G401 (cell line): ENCODE measurements around the gene TBCB. TPM values are rescaled to one million over a fixed set of nuclear protein-coding genes. Genes with fewer than 3 reads are reported as not detected.
"Not testable (repeated sequence)": the region's sequence is repeated elsewhere in the genome, so short reads cannot be mapped to it uniquely, and the experiment has no call there.

Source experiments
- DNase-seq: peaks from one replicate; pipeline ENCODE4 v3.0.0-alpha.2; 2015; ENCODE audit warnings: low spot score
- in situ Hi-C: cut with HindIII; loops from 2 replicates; pipeline ENCODE4 v1.10.0; 2016; ENCODE audit warnings: low sequenced_read_pairs, mixed read lengths
- total RNA-seq: library from RNA; depleted of rRNA; stranded (reverse); fragments of >200 nt; shearing (Covaris generic); gene quantifications from 2 replicates; pipeline ENCODE4 v1.2.3, GENCODE V29; 2014; rRNA removed

Gene TBCB
- total RNA-seq: 314 and 477 TPM in 2 replicates

GRCh38 chr19:36115453-36116343 lies at the start of gene TBCB:
TSS of gene TBCB (plus strand) at chr19:36115468. CDS start at chr19:36115561, 93 bp downstream.
- in situ Hi-C loops: no loop called here

GRCh38 chr19:36067681-36068080 lies 47.6 kb upstream of the TBCB start:
- in situ Hi-C loops: no loop called here
- no peak for DNase-seq

More at GRCh38 chr19:36115453-36116343, at the start of gene TBCB:
- no peak for DNase-seq

DNA sequence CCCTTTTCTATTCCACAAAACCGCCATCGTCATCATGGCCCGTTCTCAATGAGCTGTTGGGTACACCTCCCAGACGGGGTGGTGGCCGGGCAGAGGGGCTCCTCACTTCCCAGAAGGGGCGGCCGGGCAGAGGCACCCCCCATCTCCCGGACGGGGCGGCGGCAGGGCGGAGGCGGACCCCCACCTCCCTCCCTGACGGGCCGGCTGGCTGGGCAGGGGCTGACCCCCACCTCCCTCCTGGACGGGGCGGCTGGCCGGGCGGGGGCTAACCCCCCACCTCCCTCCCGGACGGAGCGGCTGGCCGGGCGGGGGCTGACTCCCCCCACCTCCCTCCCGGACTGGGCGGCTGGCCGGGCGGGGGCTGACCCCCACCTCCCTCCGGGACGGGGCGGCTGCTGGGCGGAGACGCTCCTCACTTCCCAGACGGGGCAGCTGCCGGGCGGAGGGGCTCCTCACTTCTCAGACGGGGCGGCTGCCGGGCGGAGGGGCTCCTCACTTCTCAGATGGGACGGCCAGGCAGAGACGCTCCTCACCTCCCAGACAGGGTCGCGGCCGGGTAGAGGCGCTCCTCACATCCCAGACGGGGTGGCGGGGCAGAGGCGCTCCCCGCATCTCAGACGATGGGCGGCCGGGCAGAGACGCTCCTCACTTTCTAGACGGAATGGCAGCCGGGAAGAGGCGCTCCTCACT lies 46.3 kb upstream of the TBCB start:
- in situ Hi-C loops, DNase-seq: not testable (repeated sequence)

DNA sequence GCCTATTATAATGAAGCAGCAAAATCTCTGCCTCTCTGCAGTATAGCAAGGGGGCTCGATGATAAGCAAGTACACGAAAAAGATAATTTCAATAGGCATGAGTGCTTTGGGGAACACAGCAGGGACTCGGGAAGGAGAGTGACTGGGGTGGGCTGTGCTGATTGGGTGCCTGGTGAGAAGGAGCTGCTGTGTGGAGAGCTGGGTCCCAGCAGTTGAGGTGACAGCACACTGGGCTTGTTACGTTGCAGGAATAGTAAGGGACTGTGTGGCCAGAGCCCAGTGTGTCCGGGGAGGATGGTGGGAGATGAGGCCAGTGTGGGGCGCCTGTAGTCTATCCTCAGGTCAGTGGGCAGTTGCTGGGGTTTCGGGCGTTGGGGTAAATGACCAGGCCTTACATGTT lies 43.2 kb upstream of the TBCB start:
- in situ Hi-C loops: no loop called here
- no peak for DNase-seq

DNA sequence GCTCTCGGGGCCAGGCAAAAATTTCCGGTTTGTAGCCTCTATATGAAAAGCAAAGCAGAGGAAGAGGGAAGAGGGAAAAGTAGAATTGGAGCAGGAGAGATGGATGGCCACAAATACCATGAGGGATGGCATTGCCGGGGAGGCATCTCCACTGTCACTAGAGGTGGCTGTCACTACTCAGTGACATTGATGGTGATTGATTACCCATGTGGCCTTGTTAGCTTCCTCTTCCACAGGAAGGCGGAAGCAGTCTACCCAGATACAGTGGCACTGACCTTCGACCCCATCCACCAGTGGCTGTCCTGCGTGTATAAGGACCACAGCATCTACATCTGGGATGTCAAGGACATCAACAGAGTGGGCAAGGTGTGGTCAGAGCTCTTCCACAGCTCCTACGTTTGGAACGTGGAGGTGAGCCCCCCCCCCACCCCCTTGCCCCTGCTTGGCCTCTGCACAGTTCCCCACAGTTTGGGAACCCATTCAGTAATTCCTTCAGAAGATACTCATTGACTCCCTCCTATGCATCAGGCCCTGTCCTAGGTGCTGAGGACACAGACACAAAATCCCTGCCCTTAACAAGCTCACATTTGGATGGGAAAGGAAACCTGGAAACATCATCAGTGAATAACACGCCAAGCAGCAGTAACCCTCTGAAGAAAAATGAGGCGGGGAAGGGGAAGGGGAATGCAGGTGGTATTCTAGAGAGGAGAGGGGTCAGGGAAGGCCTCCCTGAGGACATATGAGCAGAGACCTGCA lies 42.0 kb upstream of the TBCB start:
- in situ Hi-C loops: no loop called here
- DNase-seq: no peak

DNA sequence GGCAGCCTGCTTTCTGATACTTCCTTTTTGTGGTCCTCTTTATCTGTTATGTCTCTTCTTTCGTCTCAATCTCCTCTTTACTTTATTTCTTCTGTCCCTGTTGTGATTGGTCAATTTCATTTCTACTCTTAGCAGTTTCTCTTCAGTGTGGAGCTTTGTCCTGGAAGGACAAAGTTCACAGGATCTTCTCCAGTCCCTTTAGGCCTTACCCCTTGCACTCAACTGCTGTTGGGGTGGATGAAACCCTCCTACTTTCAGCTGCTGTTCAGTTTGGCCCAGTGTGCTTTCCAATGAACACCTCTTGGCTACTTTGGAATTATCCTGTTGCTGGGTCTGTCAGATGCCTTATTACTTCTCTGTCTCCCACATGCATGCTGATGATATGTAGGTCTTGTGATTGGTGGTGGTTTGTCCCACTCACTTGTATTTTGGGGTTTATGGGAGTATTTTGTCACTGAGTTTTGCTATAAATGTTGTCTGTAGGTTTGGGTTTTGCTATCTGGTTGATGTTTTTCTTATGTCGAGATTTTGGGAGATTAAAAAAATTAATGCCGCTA lies 35.8 kb upstream of the TBCB start:
- in situ Hi-C loops: no loop called here
- no peak for DNase-seq

DNA sequence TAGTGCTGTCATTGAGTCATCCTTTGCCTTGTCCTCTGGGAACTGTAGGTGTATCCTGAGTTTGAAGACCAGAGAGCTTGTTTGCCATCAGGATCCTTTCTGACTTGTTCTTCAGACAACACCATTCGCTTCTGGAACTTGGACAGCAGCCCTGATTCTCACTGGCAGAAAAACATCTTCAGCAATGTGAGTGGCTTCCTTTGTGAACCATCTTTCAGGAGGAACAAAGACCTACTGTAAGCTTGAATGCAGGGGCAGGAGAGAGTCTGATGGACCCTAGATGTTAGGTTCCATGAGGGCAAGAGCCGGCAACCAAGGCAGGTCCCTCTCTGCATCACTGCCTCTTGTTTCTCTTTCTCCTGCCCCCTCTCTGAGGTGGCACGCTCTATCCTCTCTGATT lies 33.9 kb upstream of the TBCB start:
- in situ Hi-C loops: no loop called here
- no peak for DNase-seq

DNA sequence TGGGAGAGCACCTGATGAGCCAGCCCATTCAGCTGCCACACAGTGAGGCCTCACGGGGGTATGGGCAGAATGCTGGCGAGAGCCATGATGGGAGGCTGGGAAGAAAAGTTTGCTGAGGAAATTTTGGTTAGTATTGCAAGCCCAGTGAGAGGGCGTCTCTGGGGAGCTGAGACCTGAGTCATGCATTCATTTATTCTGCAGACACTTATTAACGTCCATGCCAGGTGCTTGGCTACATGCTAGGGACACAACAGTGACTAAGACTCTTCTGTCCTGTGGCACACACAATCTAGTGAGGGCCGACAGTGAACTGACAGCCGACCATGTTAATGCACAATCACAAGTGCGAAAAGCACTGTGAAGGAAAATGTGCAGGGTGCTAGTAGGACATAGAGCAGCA lies 33.4 kb upstream of the TBCB start:
- DNase-seq: no peak
- in situ Hi-C loops: no loop called here

GRCh38 chr19:36082916-36083315 lies 32.4 kb upstream of the TBCB start:
- in situ Hi-C loops: no loop called here
- DNase-seq: no peak

DNA sequence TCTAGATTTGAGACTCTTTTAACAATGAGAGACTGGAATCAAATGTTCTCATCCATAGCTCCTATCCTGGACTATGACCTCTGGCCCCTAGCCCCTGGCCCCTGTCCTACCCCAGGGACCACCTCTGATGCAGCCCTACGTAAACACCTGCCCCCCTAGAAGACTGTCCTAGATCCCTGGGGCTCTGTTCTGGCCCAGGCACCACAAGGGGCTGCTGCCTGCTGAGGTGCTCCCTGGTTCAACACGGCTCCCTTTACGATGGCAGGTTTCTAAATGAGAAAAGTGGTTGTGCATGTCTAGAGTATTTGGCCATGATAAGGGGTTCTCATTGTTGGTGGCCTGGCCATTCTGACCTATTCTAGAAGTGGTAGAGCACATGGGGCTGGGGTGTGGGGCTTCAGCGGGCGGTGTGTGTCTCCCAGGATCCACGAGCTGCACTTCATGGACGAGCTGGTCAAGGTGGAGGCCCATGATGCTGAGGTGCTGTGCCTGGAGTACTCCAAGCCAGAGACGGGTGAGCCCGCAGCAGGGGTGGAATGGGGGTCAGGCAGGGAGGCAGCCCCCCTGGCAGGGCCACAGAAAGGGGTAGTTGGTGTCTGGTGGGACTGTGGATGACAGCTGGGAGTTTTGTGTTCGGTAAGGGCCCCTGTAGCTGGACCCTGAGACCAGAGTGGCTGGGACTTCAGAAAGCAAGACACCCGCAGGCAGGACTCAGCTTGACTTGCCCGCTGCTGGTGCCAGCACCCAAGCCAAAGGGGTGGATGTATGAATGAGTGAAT lies 30.8 kb upstream of the TBCB start:
- in situ Hi-C loops: no loop called here
- no peak for DNase-seq

DNA sequence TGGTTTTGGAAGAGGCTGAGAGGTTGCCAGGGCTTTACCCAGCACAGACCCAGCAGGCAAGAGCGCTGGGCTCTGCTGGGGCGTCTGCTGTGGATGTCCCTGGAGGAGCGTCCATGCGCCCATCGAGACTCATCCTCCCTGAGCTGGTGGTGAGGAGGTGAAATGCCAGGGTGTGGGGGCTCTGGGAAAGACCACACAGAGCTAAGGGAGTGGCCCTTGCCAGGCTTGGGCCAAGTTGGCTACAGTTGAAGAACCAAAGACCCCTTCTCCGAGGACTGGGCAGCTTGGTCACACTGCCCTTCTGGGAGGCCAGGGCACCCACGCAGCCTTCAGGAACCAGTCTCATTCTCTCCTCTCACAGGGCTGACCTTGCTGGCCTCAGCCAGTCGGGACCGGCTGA lies 28.9 kb upstream of the TBCB start:
- in situ Hi-C loops: no loop called here
- DNase-seq: no peak

DNA sequence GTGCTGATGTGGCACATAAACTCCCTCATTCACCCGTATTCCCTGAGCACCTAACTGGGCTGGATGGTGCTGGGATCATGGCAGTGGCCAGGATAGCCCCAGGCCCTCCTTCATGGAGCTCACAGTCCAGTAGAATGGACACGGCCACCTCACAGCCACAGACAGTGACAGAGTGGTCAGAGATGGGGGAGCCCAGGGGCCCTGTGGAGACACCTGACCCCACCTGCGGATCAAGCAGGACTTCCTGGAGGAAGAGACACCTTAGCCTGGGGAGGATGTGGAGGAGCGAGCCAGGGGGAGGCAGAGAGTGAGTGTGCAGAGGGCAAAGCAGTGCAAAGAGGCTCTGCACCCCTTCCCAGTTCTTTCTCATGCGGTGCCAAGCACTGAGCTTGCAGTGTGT lies 25.4 kb upstream of the TBCB start:
- in situ Hi-C loops: no loop called here
- no peak for DNase-seq

- in situ Hi-C loops: no loop called here
- DNase-seq: no peak
Measured at GRCh38 chr19:36090910-36091695, 24.2 kb upstream of the TBCB start.

- no peak for DNase-seq
- in situ Hi-C loops: no loop called here
Measured at GRCh38 chr19:36092566-36092965, 22.7 kb upstream of the TBCB start.

DNA sequence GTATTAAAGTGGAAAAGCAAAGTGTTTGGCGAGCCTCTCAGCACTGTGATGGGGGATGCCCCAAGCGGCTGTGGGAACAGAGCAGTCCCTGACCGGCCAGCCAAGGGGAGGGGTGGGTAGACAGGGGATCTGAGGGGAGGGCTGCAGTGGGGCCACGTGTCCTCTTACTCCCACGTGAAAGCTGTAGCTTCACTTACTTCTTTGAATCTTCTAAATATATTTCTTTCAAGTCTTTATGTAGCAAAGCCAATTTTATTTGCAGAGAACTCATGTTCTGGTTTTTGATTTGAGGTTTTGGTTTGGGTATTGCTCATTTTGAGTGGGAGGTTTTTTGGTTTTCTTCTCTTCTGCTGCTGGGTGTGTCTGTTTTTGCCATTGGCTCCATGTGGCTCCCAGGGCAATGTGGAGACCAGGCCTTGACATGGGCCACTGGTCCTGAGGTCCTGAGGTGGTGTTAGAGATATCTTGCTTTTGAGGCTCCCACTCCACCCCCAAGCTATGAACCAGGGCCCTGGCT lies 22.1 kb upstream of the TBCB start:
- in situ Hi-C loops: no loop called here
- DNase-seq: no peak

DNA sequence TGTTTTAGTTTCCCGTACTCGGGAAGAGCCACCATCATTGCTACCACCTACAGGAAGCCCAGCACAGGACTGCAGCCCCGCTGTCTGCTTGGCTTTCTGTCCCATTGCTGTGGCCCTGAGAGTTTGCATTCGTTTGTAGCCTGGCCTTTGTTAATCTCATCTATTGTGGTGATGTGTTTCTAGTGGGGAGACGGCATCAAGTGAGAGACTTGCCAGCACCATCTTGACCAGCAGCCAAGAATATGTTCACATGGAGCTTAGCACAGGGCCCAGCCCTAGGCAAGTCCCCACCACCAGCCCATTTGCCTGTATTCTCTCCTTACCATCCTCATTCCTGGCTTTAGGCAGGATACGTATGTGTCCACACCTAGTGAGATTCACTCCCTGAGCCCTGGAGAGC lies 21.6 kb upstream of the TBCB start:
- in situ Hi-C loops: no loop called here
- peak; percentile 69 for DNase-seq

GRCh38 chr19:36097036-36097435 lies 18.2 kb upstream of the TBCB start:
- peak; percentile 14 for DNase-seq
- in situ Hi-C loops: no loop called here
